Neural cell (in vitro differentiated cells): ENCODE data around the gene PREX1. TPM values are rescaled to one million over a fixed set of nuclear protein-coding genes. Genes with fewer than 3 reads are reported as not detected.

Experiments
- H2AFZ ChIP-seq: fragments of 200-600, 300-800 bp; sonication (generic), shearing (Covaris generic); 2 replicates; pipeline ENCODE4 v1.6.0; 2014; ENCODE audit warnings: low read depth, mild to moderate bottlenecking, antibody characterized with exemption, low read length, moderate library complexity
- H3F3A ChIP-seq: fragments of 200-600 bp; shearing (Covaris generic); 2 replicates; pipeline ENCODE4 v1.6.1; 2016; ENCODE audit warnings: mild to moderate bottlenecking, moderate library complexity, mixed read lengths, antibody characterized with exemption, low read length; ENCODE audit not compliant: insufficient read depth, poor library complexity, severe bottlenecking
- H3K27ac ChIP-seq: fragments of 200-600, 300-800 bp; sonication (generic), shearing (Covaris generic); 2 replicates; pipeline ENCODE4 v1.5.1; 2014; ENCODE audit warnings: mild to moderate bottlenecking, low read length, moderate library complexity
- H3K27me3 ChIP-seq: fragments of 300-800, 200-600 bp; sonication (generic), shearing (Covaris generic); 2 replicates; pipeline ENCODE4 v1.6.0; 2014; ENCODE audit warnings: mild to moderate bottlenecking, low read depth, low read length, moderate library complexity; ENCODE audit not compliant: insufficient read depth
- H3K36me3 ChIP-seq: fragments of 300-800, 200-600 bp; sonication (generic), shearing (Covaris generic); 2 replicates; pipeline ENCODE4 v1.5.1; 2014; ENCODE audit warnings: mild to moderate bottlenecking, antibody characterized with exemption, low read length, moderate library complexity; ENCODE audit not compliant: insufficient read depth
- H3K4me2 ChIP-seq: fragments of 300-800, 200-600 bp; sonication (generic), shearing (Covaris generic); 2 replicates; pipeline ENCODE4 v1.6.0; 2014; ENCODE audit warnings: mild to moderate bottlenecking, low read length
- H3K4me3 ChIP-seq: fragments of 300-800, 200-600 bp; sonication (generic), shearing (Covaris generic); 2 replicates; pipeline ENCODE4 v1.5.1; 2014; ENCODE audit warnings: mild to moderate bottlenecking, low read length, moderate library complexity
- H3K79me2 ChIP-seq: fragments of 200-600 bp; shearing (Covaris generic); replicated peaks from 2 replicates; pipeline ENCODE4 v1.6.0; 2014; ENCODE audit warnings: mild to moderate bottlenecking, low read length, moderate library complexity; ENCODE audit not compliant: insufficient read depth
- H3K9ac ChIP-seq: fragments of 300-800, 200-600 bp; sonication (generic), shearing (Covaris generic); 2 replicates; pipeline ENCODE4 v1.6.1; 2016; ENCODE audit warnings: mild to moderate bottlenecking, low read length, mixed read lengths
- H3K9me2 ChIP-seq: fragments of 200-600 bp; shearing (Covaris generic); 2 replicates; pipeline ENCODE4 v1.6.1; 2016; ENCODE audit warnings: mild to moderate bottlenecking, low read length, mixed read lengths; ENCODE audit not compliant: insufficient read depth
- H3K9me3 ChIP-seq: fragments of 200-600, 300-800 bp; sonication (generic), shearing (Covaris generic); 2 replicates; pipeline ENCODE4 v1.6.1; 2016; ENCODE audit warnings: mild to moderate bottlenecking, mixed run types, low read length, moderate library complexity, mixed read lengths
- H4K20me1 ChIP-seq: fragments of 200-600 bp; shearing (Covaris generic); 2 replicates; pipeline ENCODE4 v1.6.1; 2016; ENCODE audit warnings: mild to moderate bottlenecking, mixed run types; ENCODE audit not compliant: insufficient read depth
- CTCF ChIP-seq: fragments of 450-650 bp; IDR thresholded peaks from 2 replicates; pipeline ENCODE4 v1.5.1; 2014; ENCODE audit warnings: antibody characterized with exemption, mild to moderate bottlenecking, moderate library complexity; ENCODE audit not compliant: poor library complexity, severe bottlenecking
- EP300 ChIP-seq: fragments of 450-650 bp; conservative IDR thresholded peaks from 2 replicates; pipeline ENCODE4 v1.6.1; 2014; ENCODE audit warnings: antibody characterized with exemption, mild to moderate bottlenecking, moderate library complexity; ENCODE audit not compliant: poor library complexity, severe bottlenecking
- EZH2 ChIP-seq: fragments of 200-600, 300-800 bp; shearing (Covaris generic), sonication (generic); IDR thresholded peaks from 2 replicates; pipeline ENCODE4 v1.6.1; 2014; ENCODE audit warnings: antibody characterized with exemption, low read length, borderline replicate concordance, mild to moderate bottlenecking; ENCODE audit not compliant: insufficient read depth, poor library complexity, severe bottlenecking
- MXI1 ChIP-seq: fragments of 450-650 bp; conservative IDR thresholded peaks from 2 replicates; pipeline ENCODE4 v1.6.1; 2014; ENCODE audit warnings: antibody characterized with exemption, mild to moderate bottlenecking; ENCODE audit not compliant: poor library complexity, severe bottlenecking
- POLR2AphosphoS5 ChIP-seq: IDR thresholded peaks from 2 replicates; pipeline ENCODE4 v1.6.1; 2012
- RAD21 ChIP-seq: fragments of 450-650 bp; conservative IDR thresholded peaks from 2 replicates; pipeline ENCODE4 v1.6.1; 2014; ENCODE audit warnings: antibody characterized with exemption, mild to moderate bottlenecking, moderate library complexity
- REST ChIP-seq: IDR thresholded peaks from 2 replicates; pipeline ENCODE4 v1.6.1; 2012; ENCODE audit warnings: borderline replicate concordance
- SMC3 ChIP-seq: fragments of 450-650 bp; conservative IDR thresholded peaks from 2 replicates; pipeline ENCODE4 v1.6.1; 2014; ENCODE audit warnings: antibody characterized with exemption, mild to moderate bottlenecking, moderate library complexity; ENCODE audit not compliant: poor library complexity
- TAF1 ChIP-seq: IDR thresholded peaks from 2 replicates; pipeline ENCODE4 v1.6.1; 2012; ENCODE audit warnings: low read depth
- polyA plus RNA-seq: library from polyadenylated mRNA; depleted of rRNA; stranded (reverse); fragments of >200 nt; gene quantifications from 2 replicates; pipeline ENCODE4 v1.2.3, GENCODE V29; 2014

Gene PREX1
- polyA plus RNA-seq, 1 donor from 2014 or later, result 0.06 TPM

- H4K20me1 ChIP-seq, result no peaks in the 10 kb centered on the region
- H3K36me3 ChIP-seq, result no peaks in the 10 kb centered on the region
- H3K79me2 ChIP-seq, result no peaks in the 10 kb centered on the region
- H3K4me2 ChIP-seq, result no peak overlapping the region
- no peak overlapping the region for H3K9ac ChIP-seq
- H3K27ac ChIP-seq, result no peak overlapping the region
- H3K4me3 ChIP-seq, result no peak overlapping the region
- no peaks in the 10 kb centered on the region for H3K9me3 ChIP-seq
- TF ChIP-seq POLR2AphosphoS5, result no peak
- TF ChIP-seq EZH2, result no peak
- TF ChIP-seq CTCF, result no peak
- TF ChIP-seq MXI1, result no peak
- TF ChIP-seq REST, result no peak
- TF ChIP-seq EP300, result no peak
- no peak for TF ChIP-seq SMC3
- TF ChIP-seq TAF1, result no peak
- no peak for TF ChIP-seq RAD21
- no peak overlapping the region for H2AFZ ChIP-seq
- no peaks in the 10 kb centered on the region for H3K27me3 ChIP-seq
- H3K9me2 ChIP-seq, result no peaks in the 10 kb centered on the region
- no peaks in the 10 kb centered on the region for H3F3A ChIP-seq
These were observed 209.2 kb downstream of the PREX1 start for GRCh38 chr20:48618631-48619030.

- TF ChIP-seq TAF1, result no peak
- TF ChIP-seq SMC3, result no peak
- no peak for TF ChIP-seq REST
- TF ChIP-seq CTCF, result no peak
- no peak for TF ChIP-seq MXI1
- TF ChIP-seq EP300, result no peak
- TF ChIP-seq EZH2, result no peak
- no peak for TF ChIP-seq RAD21
- no peak for TF ChIP-seq POLR2AphosphoS5
- no peaks in the 10 kb centered on the region for H3K36me3 ChIP-seq
- H3K4me2 ChIP-seq, result no peak overlapping the region
- no peaks in the 10 kb centered on the region for H3K27me3 ChIP-seq
- no peak overlapping the region for H3K27ac ChIP-seq
- no peaks in the 10 kb centered on the region for H4K20me1 ChIP-seq
- H3K79me2 ChIP-seq, result no peaks in the 10 kb centered on the region
- no peak overlapping the region for H2AFZ ChIP-seq
- H3F3A ChIP-seq, result no peaks in the 10 kb centered on the region
- no peak overlapping the region for H3K9ac ChIP-seq
- no peaks in the 10 kb centered on the region for H3K9me2 ChIP-seq
- no peaks in the 10 kb centered on the region for H3K9me3 ChIP-seq
- H3K4me3 ChIP-seq, result no peak overlapping the region
These were observed 209.7 kb downstream of the PREX1 start for GRCh38 chr20:48618052-48618451.
